ENCODE data around the gene PARP16.

DNA sequence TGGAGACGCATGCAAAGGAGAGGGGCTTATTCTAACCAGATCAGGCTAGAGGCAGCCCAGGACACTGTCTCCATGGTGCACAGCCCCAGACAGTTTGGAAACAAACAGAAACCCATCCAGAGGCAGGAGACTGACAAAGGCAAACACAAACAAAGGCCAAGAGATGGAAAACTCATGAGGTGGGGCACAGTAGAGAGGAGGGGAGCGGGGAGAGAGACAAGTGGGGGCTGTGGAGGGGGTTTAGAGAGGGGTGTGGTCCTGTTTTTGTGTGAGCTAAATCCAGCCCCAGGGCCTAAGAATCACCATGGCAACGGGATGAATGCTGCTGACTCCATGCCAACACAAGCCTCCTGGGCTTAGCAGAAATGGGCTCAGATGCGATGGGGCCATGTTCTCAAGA, 32.3 kb downstream of the PARP16 start:
- TF ChIP-seq, protein P1, sequence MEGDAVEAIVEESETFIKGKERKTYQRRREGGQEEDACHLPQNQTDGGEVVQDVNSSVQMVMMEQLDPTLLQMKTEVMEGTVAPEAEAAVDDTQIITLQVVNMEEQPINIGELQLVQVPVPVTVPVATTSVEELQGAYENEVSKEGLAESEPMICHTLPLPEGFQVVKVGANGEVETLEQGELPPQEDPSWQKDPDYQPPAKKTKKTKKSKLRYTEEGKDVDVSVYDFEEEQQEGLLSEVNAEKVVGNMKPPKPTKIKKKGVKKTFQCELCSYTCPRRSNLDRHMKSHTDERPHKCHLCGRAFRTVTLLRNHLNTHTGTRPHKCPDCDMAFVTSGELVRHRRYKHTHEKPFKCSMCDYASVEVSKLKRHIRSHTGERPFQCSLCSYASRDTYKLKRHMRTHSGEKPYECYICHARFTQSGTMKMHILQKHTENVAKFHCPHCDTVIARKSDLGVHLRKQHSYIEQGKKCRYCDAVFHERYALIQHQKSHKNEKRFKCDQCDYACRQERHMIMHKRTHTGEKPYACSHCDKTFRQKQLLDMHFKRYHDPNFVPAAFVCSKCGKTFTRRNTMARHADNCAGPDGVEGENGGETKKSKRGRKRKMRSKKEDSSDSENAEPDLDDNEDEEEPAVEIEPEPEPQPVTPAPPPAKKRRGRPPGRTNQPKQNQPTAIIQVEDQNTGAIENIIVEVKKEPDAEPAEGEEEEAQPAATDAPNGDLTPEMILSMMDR (IDR thresholded peaks at IDR 0.05), result no peak
- no peak for TF ChIP-seq POLR2A (IDR thresholded peaks at IDR 0.05)

Data from esophagus squamous epithelium (tissue), 4 donors.